Activated CD8-positive, alpha-beta T cell treated with anti-CD3 and anti-CD28 coated beads for 36 hours (primary cell): Measurements from ENCODE around the gene IL17F. TPM values are rescaled to one million over a fixed set of nuclear protein-coding genes. Genes with fewer than 3 reads are reported as not detected.

ENCODE experiments used
- ATAC-seq: fragments of 200-7000 bp; cut with Tn5 transposase; one replicate; pipeline ENCODE4 v1.10.0; 2021; ENCODE audit warnings: mild to moderate bottlenecking, moderate library complexity
- CTCF ChIA-PET: fragments of 350-600 bp; sonication (Branson Sonifier 250); formaldehyde crosslinking; loops from one replicate; lab custom pipeline; 2021; ENCODE audit warnings: antibody characterized with exemption; lab: Charles Lee
- POLR2A ChIA-PET: fragments of 350-600 bp; sonication (Branson Sonifier 250); formaldehyde crosslinking; loops from one replicate; lab custom pipeline; 2021; ENCODE audit warnings: antibody characterized with exemption; lab: Charles Lee
- DNase-seq: peaks from one replicate; pipeline ENCODE4 v3.0.0-alpha.2; 2020
- H3K27ac Mint-ChIP-seq: one replicate; pipeline ENCODE4 v1.8.0; 2021; ENCODE audit warnings: mild to moderate bottlenecking, mixed read lengths
- H3K27me3 Mint-ChIP-seq: one replicate; pipeline ENCODE4 v1.8.0; 2021; ENCODE audit warnings: mixed read lengths
- H3K36me3 Mint-ChIP-seq: one replicate; pipeline ENCODE4 v1.8.0; 2021; ENCODE audit warnings: low read depth, mixed read lengths
- H3K4me1 Mint-ChIP-seq: one replicate; pipeline ENCODE4 v1.8.0; 2021; ENCODE audit warnings: low read depth, mixed read lengths
- H3K4me3 Mint-ChIP-seq: one replicate; pipeline ENCODE4 v1.8.0; 2021; ENCODE audit warnings: mild to moderate bottlenecking, moderate library complexity, mixed read lengths
- H3K9me3 Mint-ChIP-seq: one replicate; pipeline ENCODE4 v1.8.0; 2021; ENCODE audit warnings: mixed read lengths
- CTCF ChIP-seq: fragments of 200-600 bp; IDR thresholded peaks from one replicate; pipeline ENCODE4 v1.8.0; 2022; ENCODE audit warnings: antibody characterized with exemption, mild to moderate bottlenecking
- intact Hi-C: fragments of 100-400 bp; cut with micrococcal nuclease; formaldehyde crosslinking; loops from one replicate; pipeline ENCODE4 v1.10.0; 2022
- total RNA-seq, 2 experiments: library from RNA; stranded (reverse); gene quantifications; one replicate each; pipeline ENCODE4 v1.2.3, GENCODE V29; 2021

Gene IL17F
- total RNA-seq = under 1 TPM; 0.76 to 0.86 TPM

- H3K27ac Mint-ChIP-seq = no peak within 1 kb of the TSS
- CTCF ChIA-PET = interaction anchor here (0.8 to 1.0 kb wide), 2 partner anchors 19 to 45 kb away, joined by 3 read pairs; no protein-coding TSS in a partner anchor
Observed at GRCh38 chr6:52244400-52244799, at the start of gene IL17F. TSS of gene IL17F (minus strand) at chr6:52244500. CDS start at chr6:52244429, 71 bp downstream.

GRCh38 chr6:52293067-52293466, 48.8 kb upstream of the IL17F start:
- H3K4me1 Mint-ChIP-seq = peaks cover 27% of the 10 kb centered on the region
- CTCF ChIA-PET = interaction anchor here (0.9 to 1.7 kb wide), 6 partner anchors 8 to 107 kb away, joined by 3 to 6 read pairs (median 4); partner anchors contain the start of gene MCM3
- no peaks in the 10 kb centered on the region for H3K9me3 Mint-ChIP-seq
- H3K4me3 Mint-ChIP-seq = no peak overlapping the region
- H3K36me3 Mint-ChIP-seq = peaks cover 2% of the 10 kb centered on the region
- POLR2A ChIA-PET = interaction anchor here (1.0 to 1.2 kb wide), 2 partner anchors 16 to 69 kb away, joined by 3 to 4 read pairs; partner anchors contain the start of gene PAQR8
- H3K27ac Mint-ChIP-seq = no peak overlapping the region
- ATAC-seq (no peak), DNase-seq (no peak)
- no peak for TF ChIP-seq CTCF
- no peaks in the 10 kb centered on the region for H3K27me3 Mint-ChIP-seq
- intact Hi-C loops = no loop called here

More at GRCh38 chr6:52244400-52244799, at the start of gene IL17F:
- no peaks in the 10 kb centered on the region for H3K36me3 Mint-ChIP-seq
- peaks cover 17% of the 10 kb centered on the region for H3K27me3 Mint-ChIP-seq
- intact Hi-C loops = no loop called here
- POLR2A ChIA-PET = interaction anchor here (0.6 kb wide), 1 partner anchor 11 kb away, joined by 3 read pairs; no protein-coding TSS in a partner anchor
- no peak within 1 kb of the TSS for H3K4me3 Mint-ChIP-seq
- DNase-seq (no peak), ATAC-seq (no peak)
- no peaks in the 10 kb centered on the region for H3K4me1 Mint-ChIP-seq
- TF ChIP-seq CTCF = no peak
- H3K9me3 Mint-ChIP-seq = no peaks in the 10 kb centered on the region

GRCh38 chr6:52288841-52289240, 44.5 kb upstream of the IL17F start:
- intact Hi-C loops = loop anchor here (5.0 to 10.0 kb wide), 2 partner anchors 73 to 376 kb away; partner anchors contain the start of gene PAQR8
- Mint-ChIP-seq H3K27me3 (no peaks in the 10 kb centered on the region), H3K36me3 (peaks cover 5% of the 10 kb centered on the region), H3K4me3 (no peak overlapping the region), H3K4me1 (peaks cover 20% of the 10 kb centered on the region), H3K9me3 (no peaks in the 10 kb centered on the region), H3K27ac (no peak overlapping the region)
- no peak for TF ChIP-seq CTCF
- no peak for DNase-seq
- CTCF ChIA-PET = interaction anchor here (0.7 to 8.9 kb wide), 5 partner anchors 18 to 128 kb away, joined by 3 to 201 read pairs (median 3); no protein-coding TSS in a partner anchor
- POLR2A ChIA-PET = interaction anchor here (0.6 kb wide), 1 partner anchor 949 kb away, joined by 3 read pairs; no protein-coding TSS in a partner anchor
- no peak for ATAC-seq

- H3K4me1 Mint-ChIP-seq = peaks cover 24% of the 10 kb centered on the region
- H3K27ac Mint-ChIP-seq = no peak overlapping the region
- CTCF ChIA-PET = interaction anchor here (0.7 to 8.9 kb wide), 6 partner anchors 19 to 113 kb away, joined by 3 to 201 read pairs (median 4); partner anchors contain the start of gene PAQR8
- no peaks in the 10 kb centered on the region for H3K9me3 Mint-ChIP-seq
- TF ChIP-seq CTCF = no peak
- POLR2A ChIA-PET = interaction anchor here (6.1 kb wide), 1 partner anchor 103 kb away, joined by 51 read pairs; no protein-coding TSS in a partner anchor
- H3K4me3 Mint-ChIP-seq = no peak overlapping the region
- ATAC-seq (no peak), DNase-seq (no peak)
- no peaks in the 10 kb centered on the region for H3K27me3 Mint-ChIP-seq
- intact Hi-C loops = loop anchor here (5.0 to 10.0 kb wide), 2 partner anchors 74 to 377 kb away; partner anchors contain the start of gene PAQR8
- peaks cover 9% of the 10 kb centered on the region for H3K36me3 Mint-ChIP-seq
Observed at GRCh38 chr6:52288216-52288615, 43.9 kb upstream of the IL17F start.
